ENCODE measurements around the gene TNFRSF18. TPM values are rescaled to one million over a fixed set of nuclear protein-coding genes. Genes with fewer than 3 reads are reported as not detected.
A peak's percentile ranks its signal among the peaks of the same experiment; 100 is the strongest.

Gene TNFRSF18
- total RNA-seq, 3 donors from 2014 or later (not counting 1 experiment from before 2014, with no cell fraction given), result 40.3 to 81.9 (median 54.7) TPM

- Mint-ChIP-seq H3K4me1 (no peaks in the 10 kb centered on the region), H3K4me3 (no peak overlapping the region), H3K27ac (no peak overlapping the region), H3K9me3 (no peaks in the 10 kb centered on the region), H3K27me3 (ENCODE audit: low read depth in 2 of 2) (no peaks in the 10 kb centered on the region), H3K36me3 (no peaks in the 10 kb centered on the region)
- WGBS (ENCODE audit: insufficient coverage), result 58% methylated on average over 3 of the region's 5 CpGs
- ATAC-seq (no peak), DNase-seq (no peak)
- Histone ChIP-seq H3K4me1 (ENCODE audit: control insufficient read depth, insufficient read depth, low read length) (no peaks in the 10 kb centered on the region), H3K36me3 (ENCODE audit: control insufficient read depth, insufficient read depth, low read length) (no peaks in the 10 kb centered on the region), H3K27me3 (ENCODE audit: control insufficient read depth, insufficient read depth, low read length) (no peaks in the 10 kb centered on the region), H3K9me3 (ENCODE audit: control insufficient read depth, insufficient read depth, low read length) (no peaks in the 10 kb centered on the region), H3K27ac (ENCODE audit: low read length) (no peak overlapping the region), H3K4me3 (ENCODE audit: low read length) (no peak overlapping the region)
- no peak for TF ChIP-seq CTCF (IDR thresholded peaks at IDR 0.05)
- intact Hi-C loops (cut with micrococcal nuclease), result no loop called here
Measured at GRCh38 chr1:1189111-1189510, 17.3 kb downstream of the TNFRSF18 start.

GRCh38 chr1:1187938-1188337, 18.5 kb downstream of the TNFRSF18 start:
- H3K36me3 Mint-ChIP-seq, result no peaks in the 10 kb centered on the region
- no peak overlapping the region for H3K4me3 Mint-ChIP-seq
- ATAC-seq, result no peak

DNA sequence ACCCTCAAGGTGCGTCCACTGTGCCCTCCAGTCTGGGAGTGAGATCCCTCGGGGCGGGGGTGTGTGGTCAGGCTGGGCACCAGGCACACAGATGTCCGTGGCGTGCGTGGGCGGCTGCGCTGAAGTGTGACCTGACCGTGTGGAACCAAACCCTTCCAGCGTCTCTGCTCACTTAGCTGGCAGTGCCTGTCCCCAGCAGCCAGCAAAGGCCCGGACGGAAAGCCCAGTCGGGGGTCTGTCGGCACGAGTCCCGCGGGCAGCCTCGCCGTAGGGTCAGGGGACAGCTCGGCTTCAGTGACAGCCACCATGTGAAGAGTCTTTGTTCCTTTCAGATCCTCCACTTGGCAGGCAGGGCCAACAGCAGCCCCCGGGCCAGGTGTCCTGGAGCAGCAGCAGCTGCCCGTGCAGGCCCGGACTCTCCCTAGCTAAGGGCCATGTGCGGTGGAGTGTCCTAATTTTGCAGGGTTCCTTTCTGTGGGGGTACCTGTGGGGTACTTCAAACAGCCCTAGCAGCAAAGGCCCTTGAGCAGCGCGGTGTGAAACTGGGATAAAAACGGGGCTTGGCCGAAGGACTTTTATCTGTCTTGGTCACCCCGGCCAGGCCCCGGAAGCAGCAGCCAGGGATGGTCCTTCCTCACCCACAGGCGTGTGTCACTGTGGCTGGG, 21.2 kb downstream of the TNFRSF18 start:
- Histone ChIP-seq H3K27me3 (ENCODE audit: control insufficient read depth, insufficient read depth, low read length) (peaks cover 7% of the 10 kb centered on the region), H3K9me3 (ENCODE audit: control insufficient read depth, insufficient read depth, low read length) (no peaks in the 10 kb centered on the region), H3K4me1 (ENCODE audit: control insufficient read depth, insufficient read depth, low read length) (peaks cover 28% of the 10 kb centered on the region), H3K36me3 (ENCODE audit: control insufficient read depth, insufficient read depth, low read length) (no peaks in the 10 kb centered on the region), H3K4me3 (ENCODE audit: low read length) (no peak overlapping the region), H3K27ac (ENCODE audit: low read length) (no peak overlapping the region)
- WGBS (ENCODE audit: insufficient coverage), result 82% methylated on average over 31 of the region's 31 CpGs
- no peak overlapping the region for H3K27ac Mint-ChIP-seq
- H3K4me1 Mint-ChIP-seq, result peaks cover 7 to 22% of the 10 kb centered on the region in 2 donors
- intact Hi-C loops (cut with micrococcal nuclease), result no loop called here
- H3K9me3 Mint-ChIP-seq, result no peaks in the 10 kb centered on the region
- ATAC-seq, result no peak
- H3K27me3 Mint-ChIP-seq (ENCODE audit: low read depth in 2 of 2), result peaks cover 0 to 11% of the 10 kb centered on the region in 2 donors
- peak in 1 of 2 donors; percentile 13 for DNase-seq
- H3K36me3 Mint-ChIP-seq, result no peaks in the 10 kb centered on the region
- TF ChIP-seq CTCF (IDR thresholded peaks at IDR 0.05), result no peak
- no peak overlapping the region for H3K4me3 Mint-ChIP-seq

More at GRCh38 chr1:1187938-1188337, 18.5 kb downstream of the TNFRSF18 start:
- no peak for DNase-seq
- intact Hi-C loops (cut with micrococcal nuclease), result no loop called here
- H3K4me1 Mint-ChIP-seq, result peaks cover 0 to 5% of the 10 kb centered on the region in 2 donors
- no peaks in the 10 kb centered on the region for H3K27me3 ChIP-seq (ENCODE audit: control insufficient read depth, insufficient read depth, low read length)
- H3K36me3 ChIP-seq (ENCODE audit: control insufficient read depth, insufficient read depth, low read length), result no peaks in the 10 kb centered on the region
- peaks cover 9% of the 10 kb centered on the region for H3K4me1 ChIP-seq (ENCODE audit: control insufficient read depth, insufficient read depth, low read length)
- no peaks in the 10 kb centered on the region for H3K9me3 ChIP-seq (ENCODE audit: control insufficient read depth, insufficient read depth, low read length)
- peaks cover 0 to 4% of the 10 kb centered on the region in 2 donors for H3K27me3 Mint-ChIP-seq (ENCODE audit: low read depth in 2 of 2)
- H3K4me3 ChIP-seq (ENCODE audit: low read length), result no peak overlapping the region
- H3K27ac ChIP-seq (ENCODE audit: low read length), result no peak overlapping the region
- H3K9me3 Mint-ChIP-seq, result no peaks in the 10 kb centered on the region
- no peak overlapping the region for H3K27ac Mint-ChIP-seq
- no peak for TF ChIP-seq CTCF (IDR thresholded peaks at IDR 0.05)
